Astrocyte of the cerebellum (primary cell): ENCODE data around the gene MED29.

Experiments
- DNase-seq: peaks from one replicate; pipeline ENCODE4 v3.0.0-alpha.2; 2011; ENCODE audit warnings: low read depth
- H3K4me3 ChIP-seq: 2 replicates; pipeline ENCODE4 v1.5.1; 2011; ENCODE audit warnings: mild to moderate bottlenecking, low read depth, low read length, moderate library complexity
- CTCF ChIP-seq: IDR thresholded peaks from 2 replicates; pipeline ENCODE4 v1.5.1; 2012; ENCODE audit warnings: low read length, low read depth, moderate library complexity, mild to moderate bottlenecking; ENCODE audit errors: missing control alignments
- in situ Hi-C: cut with HindIII; loops from 2 replicates; pipeline ENCODE4 v1.10.0; 2017; ENCODE audit warnings: low sequenced_read_pairs

Gene MED29

GRCh38 chr19:39379865-39380396 is 11.2 kb upstream of the MED29 start:
- DNase-seq = no peak
- in situ Hi-C loops = no loop called here
- H3K4me3 ChIP-seq = no peak overlapping the region
- no peak for TF ChIP-seq CTCF

GRCh38 chr19:39380521-39381502 is 10.4 kb upstream of the MED29 start:
- no peak for DNase-seq
- in situ Hi-C loops = no loop called here
- no peak for TF ChIP-seq CTCF
- no peak overlapping the region for H3K4me3 ChIP-seq

- in situ Hi-C loops = no loop called here
- no peak overlapping the region for H3K4me3 ChIP-seq
- no peak for TF ChIP-seq CTCF
- no peak for DNase-seq
These were observed 9.1 kb upstream of the MED29 start for GRCh38 chr19:39381910-39382611.

- no peak overlapping the region for H3K4me3 ChIP-seq
- DNase-seq = no peak
- in situ Hi-C loops = no loop called here
- TF ChIP-seq CTCF = no peak
These were observed 8.0 kb upstream of the MED29 start for GRCh38 chr19:39382991-39383828.

- no peak overlapping the region for H3K4me3 ChIP-seq
- in situ Hi-C loops = no loop called here
- no peak for TF ChIP-seq CTCF
- no peak for DNase-seq
These were observed 6.2 kb upstream of the MED29 start for GRCh38 chr19:39384839-39385568.
